Measurements from ENCODE around the gene CBFA2T3.

DNA sequence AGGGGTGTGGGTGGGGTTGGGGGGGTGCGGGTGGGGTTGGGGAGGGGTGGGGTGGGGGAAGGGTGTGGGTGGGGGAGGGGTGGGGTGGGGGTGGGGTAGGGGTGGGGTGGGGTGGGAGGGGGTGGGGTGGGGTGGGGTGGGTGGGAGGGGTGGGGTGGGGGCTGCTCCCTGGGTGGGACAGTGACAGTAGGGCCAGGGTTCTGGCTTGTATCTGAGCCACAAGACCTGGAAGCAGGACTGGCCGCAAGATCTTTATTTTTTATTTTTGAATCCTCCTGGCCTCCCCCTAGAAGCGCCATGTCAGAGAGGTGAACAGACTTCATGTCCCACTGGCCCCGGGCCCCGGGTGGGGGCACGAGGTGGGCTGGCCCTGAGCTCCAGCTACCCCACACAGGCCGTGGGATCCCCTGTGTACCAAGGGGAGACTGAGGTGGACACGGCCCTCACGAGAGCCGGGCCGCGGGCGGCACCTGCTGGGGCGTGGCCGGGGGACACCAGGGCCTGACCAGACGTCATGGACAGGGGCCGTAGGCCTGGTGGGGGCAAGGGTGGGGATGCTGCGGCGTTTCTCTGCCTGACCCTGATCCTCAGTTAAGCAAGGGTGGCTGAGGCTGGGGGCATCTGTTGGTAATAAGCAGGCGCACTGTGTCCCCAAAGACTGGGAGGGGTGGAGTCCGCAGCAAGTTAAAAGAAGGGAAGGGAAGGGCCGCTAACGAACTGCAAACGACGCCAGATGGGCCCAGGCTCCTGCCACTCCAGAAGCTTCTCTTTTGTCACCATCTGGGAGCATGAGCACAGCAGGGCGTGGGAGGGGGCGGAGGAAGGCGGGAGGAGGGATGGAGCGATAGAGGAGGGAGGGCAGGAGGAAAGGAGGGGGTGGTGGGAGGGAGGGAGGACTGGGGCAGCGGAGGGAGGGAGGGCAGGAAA, 88.3 kb downstream of the CBFA2T3 start:
- TF ChIP-seq, protein P1, sequence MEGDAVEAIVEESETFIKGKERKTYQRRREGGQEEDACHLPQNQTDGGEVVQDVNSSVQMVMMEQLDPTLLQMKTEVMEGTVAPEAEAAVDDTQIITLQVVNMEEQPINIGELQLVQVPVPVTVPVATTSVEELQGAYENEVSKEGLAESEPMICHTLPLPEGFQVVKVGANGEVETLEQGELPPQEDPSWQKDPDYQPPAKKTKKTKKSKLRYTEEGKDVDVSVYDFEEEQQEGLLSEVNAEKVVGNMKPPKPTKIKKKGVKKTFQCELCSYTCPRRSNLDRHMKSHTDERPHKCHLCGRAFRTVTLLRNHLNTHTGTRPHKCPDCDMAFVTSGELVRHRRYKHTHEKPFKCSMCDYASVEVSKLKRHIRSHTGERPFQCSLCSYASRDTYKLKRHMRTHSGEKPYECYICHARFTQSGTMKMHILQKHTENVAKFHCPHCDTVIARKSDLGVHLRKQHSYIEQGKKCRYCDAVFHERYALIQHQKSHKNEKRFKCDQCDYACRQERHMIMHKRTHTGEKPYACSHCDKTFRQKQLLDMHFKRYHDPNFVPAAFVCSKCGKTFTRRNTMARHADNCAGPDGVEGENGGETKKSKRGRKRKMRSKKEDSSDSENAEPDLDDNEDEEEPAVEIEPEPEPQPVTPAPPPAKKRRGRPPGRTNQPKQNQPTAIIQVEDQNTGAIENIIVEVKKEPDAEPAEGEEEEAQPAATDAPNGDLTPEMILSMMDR (IDR thresholded peaks at IDR 0.05; ENCODE audit: low read depth, low read length): no peak
- no peak for TF ChIP-seq EZH2phosphoT487 (IDR thresholded peaks at IDR 0.05; ENCODE audit: low read depth)
